Mucosa of stomach (tissue), 1 donor: Measurements from ENCODE around the gene CD82.
"Not testable (repeated sequence)": the region's sequence is repeated elsewhere in the genome, so short reads cannot be mapped to it uniquely, and the experiment has no call there.

Experiments
- H3K27me3 ChIP-seq: one replicate; pipeline ENCODE4 v1.7.0; 2013; ENCODE audit warnings: mild to moderate bottlenecking, low read length; ENCODE audit not compliant: control insufficient read depth, insufficient read depth
- H3K36me3 ChIP-seq: one replicate; pipeline ENCODE4 v1.7.0; 2013; ENCODE audit warnings: low read length; ENCODE audit not compliant: control insufficient read depth, insufficient read depth
- H3K4me1 ChIP-seq: one replicate; pipeline ENCODE4 v1.7.0; 2013; ENCODE audit warnings: mild to moderate bottlenecking, low read length; ENCODE audit not compliant: control insufficient read depth, insufficient read depth
- H3K4me3 ChIP-seq: one replicate; pipeline ENCODE4 v1.7.0; 2013; ENCODE audit warnings: low read length
- H3K9ac ChIP-seq: one replicate; pipeline ENCODE4 v1.7.0; 2013; ENCODE audit warnings: mild to moderate bottlenecking, low read length, moderate library complexity
- H3K9me3 ChIP-seq: one replicate; pipeline ENCODE4 v1.7.0; 2013; ENCODE audit warnings: mild to moderate bottlenecking, low read length, moderate library complexity; ENCODE audit not compliant: control insufficient read depth
- donor health status: Pancreatic carcinoma.

CD82 gene

DNA sequence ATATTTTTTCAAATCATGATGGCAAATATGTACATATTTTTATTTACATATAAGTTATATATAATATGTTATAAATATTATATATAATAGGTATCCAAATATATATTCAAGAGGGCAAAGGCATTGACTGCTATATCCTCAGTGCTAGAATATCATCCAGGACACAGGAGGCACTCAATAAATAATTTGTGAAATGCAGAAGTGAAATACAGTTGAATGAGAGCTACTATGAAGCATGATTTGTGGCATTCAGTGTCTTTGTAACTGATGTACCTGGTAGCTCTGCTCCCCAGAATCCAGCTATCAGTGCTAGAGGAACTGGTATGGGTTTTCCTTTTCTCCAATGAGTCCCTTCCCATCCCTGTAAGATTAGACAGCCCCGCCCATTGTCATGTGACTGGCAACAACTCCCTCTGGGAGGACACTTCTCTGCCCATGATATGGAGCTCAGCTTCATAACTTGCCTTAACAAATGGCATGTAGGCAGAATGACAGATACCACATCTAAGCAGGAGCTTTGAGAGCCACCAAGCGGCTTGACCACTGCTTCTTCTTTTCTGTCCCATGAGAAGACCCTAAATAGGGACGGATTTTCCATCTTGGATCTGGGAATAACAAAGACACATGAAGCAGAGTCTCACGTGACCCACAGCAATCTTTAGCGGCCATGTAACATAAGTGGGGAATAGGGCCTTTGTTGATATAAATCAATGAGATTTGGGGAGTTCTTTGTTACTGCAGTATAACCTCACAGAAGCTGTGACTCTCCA, 10.2 kb upstream of the CD82 start:
- Histone ChIP-seq H3K9me3 (no peaks in the 10 kb centered on the region), H3K36me3 (no peaks in the 10 kb centered on the region), H3K27me3 (no peaks in the 10 kb centered on the region), H3K9ac (no peak overlapping the region), H3K4me3 (no peak overlapping the region), H3K4me1 (peaks cover 1% of the 10 kb centered on the region)

- Histone ChIP-seq H3K27me3 (no peaks in the 10 kb centered on the region), H3K4me3 (no peak overlapping the region), H3K4me1 (no peaks in the 10 kb centered on the region), H3K9ac (no peak overlapping the region), H3K36me3 (no peaks in the 10 kb centered on the region), H3K9me3 (no peaks in the 10 kb centered on the region)
These were observed 8.6 kb upstream of the CD82 start for GRCh38 chr11:44556735-44557409.

DNA sequence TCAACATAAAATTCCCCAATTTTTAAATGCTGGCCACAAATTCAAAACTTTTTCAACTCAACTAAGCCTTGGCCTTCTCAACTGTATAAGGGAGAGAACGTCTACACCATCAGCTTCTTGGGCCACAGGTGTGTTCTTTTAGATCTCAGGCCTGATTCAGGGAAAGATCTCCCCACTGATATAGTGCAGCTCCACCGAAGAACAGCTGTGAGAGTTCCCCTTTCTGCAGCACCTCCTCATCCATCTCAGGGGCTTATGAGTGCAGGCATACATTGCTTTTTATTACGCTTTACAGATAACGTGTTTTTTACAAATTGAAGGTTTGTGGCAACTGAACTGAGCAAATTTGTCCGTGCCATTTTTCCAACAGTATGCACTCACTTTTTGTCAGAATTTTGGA, 8.0 kb upstream of the CD82 start:
- Histone ChIP-seq H3K36me3 (no peaks in the 10 kb centered on the region), H3K4me3 (no peak overlapping the region), H3K9me3 (no peaks in the 10 kb centered on the region), H3K9ac (no peak overlapping the region), H3K4me1 (no peaks in the 10 kb centered on the region), H3K27me3 (no peaks in the 10 kb centered on the region)

GRCh38 chr11:44559207-44559939, 6.1 kb upstream of the CD82 start:
- H3K9ac ChIP-seq = no peak overlapping the region

GRCh38 chr11:44559940-44560300, 5.5 kb upstream of the CD82 start:
- H3K9me3 ChIP-seq, H3K9ac ChIP-seq, H3K27me3 ChIP-seq, H3K4me3 ChIP-seq, H3K36me3 ChIP-seq: not testable (repeated sequence)
- H3K4me1 ChIP-seq = peaks cover 17% of the 10 kb centered on the region

More at GRCh38 chr11:44559207-44559939, 6.1 kb upstream of the CD82 start:
- Histone ChIP-seq H3K27me3 (no peaks in the 10 kb centered on the region), H3K4me3 (no peak overlapping the region), H3K9me3 (no peaks in the 10 kb centered on the region), H3K36me3 (no peaks in the 10 kb centered on the region), H3K4me1 (peaks cover 12% of the 10 kb centered on the region)

GRCh38 chr11:44561275-44561805, 4.1 kb upstream of the CD82 start:
- Histone ChIP-seq H3K9me3 (no peaks in the 10 kb centered on the region), H3K27me3 (no peaks in the 10 kb centered on the region), H3K36me3 (no peaks in the 10 kb centered on the region), H3K4me3 (no peak overlapping the region), H3K9ac (no peak overlapping the region), H3K4me1 (peaks cover 21% of the 10 kb centered on the region)

DNA sequence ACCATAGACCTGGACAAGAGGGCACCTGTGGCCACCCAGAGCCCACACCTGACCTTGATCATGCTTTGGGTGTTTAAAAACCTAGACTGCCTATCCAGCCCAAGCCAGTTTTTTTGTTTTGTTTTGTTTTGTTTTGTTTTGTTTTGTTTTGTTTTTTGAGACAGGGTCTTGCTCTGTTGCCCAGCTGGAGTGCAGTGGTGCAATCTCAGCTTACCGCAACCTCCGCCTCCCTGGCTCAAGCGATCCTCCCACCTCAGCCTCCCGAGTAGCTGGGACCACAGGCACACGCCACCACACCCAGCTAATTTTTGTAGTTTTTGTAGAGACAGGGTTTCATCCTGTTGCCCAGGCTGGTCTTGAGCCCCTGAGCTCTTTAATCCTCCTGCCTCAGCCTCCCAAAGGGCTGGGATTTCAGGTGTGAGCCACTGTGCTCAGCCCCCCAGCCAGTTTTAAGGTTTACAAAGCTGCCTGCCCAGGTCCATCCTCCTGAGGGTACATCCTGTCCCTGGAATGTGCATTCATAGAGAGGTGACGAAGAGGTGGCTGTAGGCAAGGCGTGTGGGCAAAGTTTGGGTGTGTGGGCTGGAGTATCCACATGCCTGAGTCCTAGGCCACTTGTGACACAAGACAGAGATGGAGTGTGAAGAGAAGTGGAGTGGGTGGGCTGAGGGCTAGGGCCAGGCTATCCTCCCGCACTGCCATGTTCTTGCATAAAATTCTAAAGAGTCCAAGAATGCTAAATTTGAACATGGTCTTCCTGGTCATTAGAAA, 3.3 kb upstream of the CD82 start:
- no peaks in the 10 kb centered on the region for H3K27me3 ChIP-seq
- no peak overlapping the region for H3K9ac ChIP-seq
- no peaks in the 10 kb centered on the region for H3K36me3 ChIP-seq
- H3K9me3 ChIP-seq = no peaks in the 10 kb centered on the region
- H3K4me3 ChIP-seq = no peak overlapping the region
- peaks cover 29% of the 10 kb centered on the region for H3K4me1 ChIP-seq

DNA sequence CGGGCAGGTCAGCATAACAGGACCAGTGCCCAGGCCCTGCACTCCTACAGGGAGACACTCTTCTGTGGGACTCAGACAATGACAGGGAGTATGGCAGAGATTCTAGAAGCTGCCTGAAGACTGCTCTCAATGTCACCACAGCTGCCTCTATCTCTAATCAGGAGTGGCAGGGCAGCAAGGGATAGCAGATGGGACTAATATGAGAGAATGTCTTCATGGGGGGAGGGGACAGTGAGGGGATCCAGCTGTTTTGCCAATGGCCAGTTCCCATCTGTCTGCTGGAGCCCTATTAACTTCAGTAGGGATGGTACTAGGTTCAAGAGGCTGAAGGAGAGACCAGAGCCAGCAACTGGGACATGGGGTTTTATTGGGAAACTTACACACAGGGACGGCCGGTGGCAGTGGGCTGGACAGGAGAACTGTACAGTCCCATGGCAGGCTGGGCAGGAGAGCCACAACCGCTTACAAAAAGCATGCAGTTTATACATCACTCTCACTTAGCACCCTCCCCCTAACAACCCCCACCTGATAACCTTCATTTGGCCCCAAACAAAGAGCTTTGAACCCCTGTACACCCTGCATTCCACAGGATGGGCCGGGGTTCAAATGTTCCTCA, 2.5 kb upstream of the CD82 start:
- Histone ChIP-seq H3K36me3 (no peaks in the 10 kb centered on the region), H3K4me3 (no peak overlapping the region), H3K9me3 (no peaks in the 10 kb centered on the region), H3K27me3 (no peaks in the 10 kb centered on the region), H3K4me1 (peaks cover 37% of the 10 kb centered on the region), H3K9ac (no peak overlapping the region)

DNA sequence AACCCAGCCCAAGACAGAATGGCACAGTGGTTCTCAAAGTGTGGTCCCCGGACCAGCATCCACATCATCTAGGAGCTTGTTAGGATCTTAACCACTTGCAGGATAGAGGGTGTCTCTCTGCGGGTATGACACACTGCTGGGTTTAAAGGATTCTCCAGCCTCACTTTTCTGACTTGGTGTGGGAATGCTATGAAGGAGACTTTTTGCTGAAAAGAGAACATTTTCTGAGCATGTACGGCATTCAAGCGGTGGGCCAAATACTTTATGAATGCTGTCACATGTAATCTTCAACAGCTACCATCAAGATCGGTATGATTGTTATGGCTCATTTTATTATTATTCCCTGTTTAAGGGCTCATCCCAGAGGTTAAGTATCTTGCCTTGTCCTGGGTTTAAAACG, 1.8 kb upstream of the CD82 start:
- peaks cover 44% of the 10 kb centered on the region for H3K4me1 ChIP-seq

DNA sequence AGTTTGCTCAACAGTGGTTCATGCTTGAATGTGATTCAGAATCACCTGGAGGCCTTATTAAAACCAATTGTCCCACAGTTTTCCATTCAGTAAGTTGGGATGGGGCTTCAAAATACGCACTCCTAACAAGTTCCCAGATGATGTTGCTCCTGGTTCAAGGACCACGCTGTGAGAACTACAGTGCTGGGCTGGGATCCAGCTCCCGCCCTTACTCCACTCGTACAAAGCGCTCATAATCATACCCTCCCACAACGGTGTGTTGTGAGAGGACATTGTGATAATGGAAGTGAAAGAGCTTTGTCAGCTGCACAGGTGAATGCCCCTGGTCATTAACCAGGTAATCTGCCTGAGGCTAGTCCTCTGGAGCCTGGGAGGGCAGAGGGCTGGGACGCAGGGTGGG, 1.3 kb upstream of the CD82 start:
- Histone ChIP-seq H3K9me3 (no peaks in the 10 kb centered on the region), H3K9ac (peak overlapping the region; percentile 90), H3K4me1 (peaks cover 49% of the 10 kb centered on the region), H3K4me3 (peak overlapping the region; percentile 60), H3K27me3 (no peaks in the 10 kb centered on the region), H3K36me3 (no peaks in the 10 kb centered on the region)

More for the DNA sequence above, 1.8 kb upstream of the CD82 start:
- H3K36me3 ChIP-seq = no peaks in the 10 kb centered on the region
- no peaks in the 10 kb centered on the region for H3K27me3 ChIP-seq
- H3K4me3 ChIP-seq = no peak overlapping the region
- no peak overlapping the region for H3K9ac ChIP-seq
- no peaks in the 10 kb centered on the region for H3K9me3 ChIP-seq

DNA sequence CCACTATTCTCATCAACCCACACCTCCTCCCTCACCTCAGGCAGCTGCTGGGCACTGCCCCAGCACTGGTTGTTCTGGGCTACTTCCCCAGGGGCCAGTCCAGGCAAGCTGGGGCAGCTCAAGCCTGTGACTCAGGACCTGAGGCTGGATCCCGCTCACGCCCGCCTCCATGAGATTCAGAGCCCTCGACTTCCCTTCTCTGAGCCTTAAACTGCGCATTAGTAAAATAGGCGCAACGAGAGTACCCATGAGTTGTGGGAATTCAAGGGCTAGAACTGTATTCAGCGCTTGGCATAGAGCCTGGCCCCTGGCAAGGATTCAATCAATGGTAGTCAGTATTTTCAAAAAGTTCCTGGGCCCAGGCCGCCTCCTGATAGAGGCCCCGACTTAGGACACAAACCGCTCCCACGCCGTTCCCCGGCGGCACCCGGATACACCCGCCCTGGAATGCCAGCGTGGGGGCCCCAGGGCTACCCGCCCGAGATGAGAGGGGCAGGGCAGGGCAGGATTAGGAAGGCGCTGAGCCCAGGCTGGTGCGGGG, 723 bp upstream of the CD82 start:
- H3K4me3 ChIP-seq = peak overlapping the region; percentile 60
- H3K4me1 ChIP-seq = peaks cover 55% of the 10 kb centered on the region

More for the DNA sequence above, 723 bp upstream of the CD82 start:
- Histone ChIP-seq H3K27me3 (no peaks in the 10 kb centered on the region), H3K36me3 (no peaks in the 10 kb centered on the region), H3K9me3 (no peaks in the 10 kb centered on the region), H3K9ac (peak overlapping the region; percentile 90)
